Measurements from ENCODE around the gene AFF1.

AFF1 gene

GRCh38 chr4:87130985-87131703 is 196.3 kb downstream of the AFF1 start:
- WGBS (ENCODE audit: extremely low coverage, insufficient coverage, insufficient read length) = no CpG with 5 or more reads among the region's 7 CpGs
- Histone ChIP-seq H4K91ac (ENCODE audit: low read depth, low read length) (no peak overlapping the region), H3K14ac (ENCODE audit: low read length) (no peak overlapping the region), H4K8ac (ENCODE audit: low read depth, low read length) (no peak overlapping the region), H3K4me2 (ENCODE audit: low read length) (no peak overlapping the region), H3K4ac (ENCODE audit: low read depth, low read length) (no peak overlapping the region), H2AFZ (ENCODE audit: insufficient read depth, low read length, poor library complexity) (no peak overlapping the region), H3K4me3 (ENCODE audit: low read depth, low read length) (no peak overlapping the region), H3K9me3 (ENCODE audit: insufficient read depth, low read depth, low read length) (no peaks in the 10 kb centered on the region), H4K12ac (ENCODE audit: low read depth, low read length) (no peak overlapping the region), H3K79me1 (ENCODE audit: low read length) (peaks cover 3% of the 10 kb centered on the region), H2AK5ac (ENCODE audit: low read length) (no peak overlapping the region), H3K27ac (ENCODE audit: low read depth, low read length) (peak overlapping the region; percentile 9), H2BK5ac (ENCODE audit: low read depth, low read length, poor library complexity) (no peak overlapping the region), H3K36me3 (ENCODE audit: control insufficient read depth in 1 of 2, insufficient read depth in 2 of 2, low read length in 2 of 2) (peaks cover 9 to 17% of the 10 kb centered on the region in 2 experiments), H2BK120ac (ENCODE audit: insufficient read depth, low read length, poor library complexity) (no peak overlapping the region), H3K18ac (ENCODE audit: low read length) (no peak overlapping the region), H3K27me3 (ENCODE audit: insufficient read depth, low read length) (no peaks in the 10 kb centered on the region), H3K9ac (ENCODE audit: low read length) (no peak overlapping the region), H2BK12ac (ENCODE audit: low read length) (peak overlapping the region; percentile 71), H3K4me1 (ENCODE audit: control insufficient read depth in 1 of 2, insufficient read depth in 2 of 2, low read length in 2 of 2) (peaks cover 0 to 3% of the 10 kb centered on the region in 2 experiments), H3K23ac (ENCODE audit: low read length) (no peak overlapping the region), H3K79me2 (ENCODE audit: control insufficient read depth, insufficient read depth, low read length, poor library complexity) (no peaks in the 10 kb centered on the region)
- no peak for DNase-seq

- Histone ChIP-seq H2AFZ (ENCODE audit: insufficient read depth, low read length, poor library complexity) (no peak overlapping the region), H3K79me2 (ENCODE audit: control insufficient read depth, insufficient read depth, low read length, poor library complexity) (no peaks in the 10 kb centered on the region), H4K12ac (ENCODE audit: low read depth, low read length) (no peak overlapping the region), H2BK12ac (ENCODE audit: low read length) (no peak overlapping the region), H2BK120ac (ENCODE audit: insufficient read depth, low read length, poor library complexity) (no peak overlapping the region), H3K4me3 (ENCODE audit: low read depth, low read length) (no peak overlapping the region), H3K4me1 (ENCODE audit: control insufficient read depth in 1 of 2, insufficient read depth in 2 of 2, low read length in 2 of 2) (peaks cover 0 to 3% of the 10 kb centered on the region in 2 experiments), H2BK5ac (ENCODE audit: low read depth, low read length, poor library complexity) (no peak overlapping the region), H4K8ac (ENCODE audit: low read depth, low read length) (no peak overlapping the region), H3K9me3 (ENCODE audit: insufficient read depth, low read depth, low read length) (no peaks in the 10 kb centered on the region), H3K36me3 (ENCODE audit: control insufficient read depth in 1 of 2, insufficient read depth in 2 of 2, low read length in 2 of 2) (peaks cover 10 to 20% of the 10 kb centered on the region in 2 experiments), H4K91ac (ENCODE audit: low read depth, low read length) (no peak overlapping the region), H3K18ac (ENCODE audit: low read length) (no peak overlapping the region), H3K14ac (ENCODE audit: low read length) (no peak overlapping the region), H3K4ac (ENCODE audit: low read depth, low read length) (no peak overlapping the region), H3K9ac (ENCODE audit: low read length) (no peak overlapping the region), H3K4me2 (ENCODE audit: low read length) (no peak overlapping the region), H3K27ac (ENCODE audit: low read depth, low read length) (no peak overlapping the region), H3K27me3 (ENCODE audit: insufficient read depth, low read length) (no peaks in the 10 kb centered on the region), H3K23ac (ENCODE audit: low read length) (no peak overlapping the region), H3K79me1 (ENCODE audit: low read length) (peaks cover 3% of the 10 kb centered on the region), H2AK5ac (ENCODE audit: low read length) (no peak overlapping the region)
- peak in 1 of 2 donors; percentile 34 for DNase-seq
- WGBS (ENCODE audit: extremely low coverage, insufficient coverage, insufficient read length) = no CpG with 5 or more reads among the region's 8 CpGs
Observed at GRCh38 chr4:87132035-87132434, 197.2 kb downstream of the AFF1 start.

GRCh38 chr4:87133183-87133582 is 198.4 kb downstream of the AFF1 start:
- Histone ChIP-seq H3K23ac (ENCODE audit: low read length) (no peak overlapping the region), H3K4me3 (ENCODE audit: low read depth, low read length) (no peak overlapping the region), H3K4me1 (ENCODE audit: control insufficient read depth in 1 of 2, insufficient read depth in 2 of 2, low read length in 2 of 2) (peaks cover 0 to 3% of the 10 kb centered on the region in 2 experiments), H4K91ac (ENCODE audit: low read depth, low read length) (no peak overlapping the region), H3K9me3 (ENCODE audit: insufficient read depth, low read depth, low read length) (no peaks in the 10 kb centered on the region), H3K4ac (ENCODE audit: low read depth, low read length) (no peak overlapping the region), H3K9ac (ENCODE audit: low read length) (no peak overlapping the region), H2BK12ac (ENCODE audit: low read length) (no peak overlapping the region), H2AFZ (ENCODE audit: insufficient read depth, low read length, poor library complexity) (no peak overlapping the region), H3K4me2 (ENCODE audit: low read length) (no peak overlapping the region), H2AK5ac (ENCODE audit: low read length) (no peak overlapping the region), H4K8ac (ENCODE audit: low read depth, low read length) (no peak overlapping the region), H3K36me3 (ENCODE audit: control insufficient read depth in 1 of 2, insufficient read depth in 2 of 2, low read length in 2 of 2) (peaks cover 10 to 18% of the 10 kb centered on the region in 2 experiments), H3K79me1 (ENCODE audit: low read length) (peaks cover 3% of the 10 kb centered on the region), H4K12ac (ENCODE audit: low read depth, low read length) (no peak overlapping the region), H2BK5ac (ENCODE audit: low read depth, low read length, poor library complexity) (no peak overlapping the region), H2BK120ac (ENCODE audit: insufficient read depth, low read length, poor library complexity) (no peak overlapping the region), H3K27me3 (ENCODE audit: insufficient read depth, low read length) (no peaks in the 10 kb centered on the region), H3K18ac (ENCODE audit: low read length) (no peak overlapping the region), H3K27ac (ENCODE audit: low read depth, low read length) (no peak overlapping the region), H3K14ac (ENCODE audit: low read length) (no peak overlapping the region), H3K79me2 (ENCODE audit: control insufficient read depth, insufficient read depth, low read length, poor library complexity) (no peaks in the 10 kb centered on the region)
- DNase-seq = no peak
- no CpG with 5 or more reads among the region's 2 CpGs for WGBS (ENCODE audit: extremely low coverage, insufficient coverage, insufficient read length)

- no peak for DNase-seq
- Histone ChIP-seq H2AFZ (ENCODE audit: insufficient read depth, low read length, poor library complexity) (no peak overlapping the region), H4K12ac (ENCODE audit: low read depth, low read length) (no peak overlapping the region), H3K14ac (ENCODE audit: low read length) (no peak overlapping the region), H3K79me1 (ENCODE audit: low read length) (peaks cover 3% of the 10 kb centered on the region), H3K4me1 (ENCODE audit: control insufficient read depth in 1 of 2, insufficient read depth in 2 of 2, low read length in 2 of 2) (peaks cover 0 to 3% of the 10 kb centered on the region in 2 experiments), H3K79me2 (ENCODE audit: control insufficient read depth, insufficient read depth, low read length, poor library complexity) (no peaks in the 10 kb centered on the region), H3K23ac (ENCODE audit: low read length) (no peak overlapping the region), H2AK5ac (ENCODE audit: low read length) (no peak overlapping the region), H3K9me3 (ENCODE audit: insufficient read depth, low read depth, low read length) (no peaks in the 10 kb centered on the region), H3K27ac (ENCODE audit: low read depth, low read length) (no peak overlapping the region), H2BK120ac (ENCODE audit: insufficient read depth, low read length, poor library complexity) (no peak overlapping the region), H3K27me3 (ENCODE audit: insufficient read depth, low read length) (no peaks in the 10 kb centered on the region), H3K9ac (ENCODE audit: low read length) (no peak overlapping the region), H3K18ac (ENCODE audit: low read length) (no peak overlapping the region), H2BK12ac (ENCODE audit: low read length) (no peak overlapping the region), H4K91ac (ENCODE audit: low read depth, low read length) (no peak overlapping the region), H3K4me3 (ENCODE audit: low read depth, low read length) (no peak overlapping the region), H4K8ac (ENCODE audit: low read depth, low read length) (no peak overlapping the region), H3K4ac (ENCODE audit: low read depth, low read length) (no peak overlapping the region), H3K36me3 (ENCODE audit: control insufficient read depth in 1 of 2, insufficient read depth in 2 of 2, low read length in 2 of 2) (peaks cover 8 to 18% of the 10 kb centered on the region in 2 experiments), H3K4me2 (ENCODE audit: low read length) (no peak overlapping the region), H2BK5ac (ENCODE audit: low read depth, low read length, poor library complexity) (no peak overlapping the region)
- WGBS (ENCODE audit: extremely low coverage, insufficient coverage, insufficient read length) = no CpG with 5 or more reads among the region's 3 CpGs
Observed at GRCh38 chr4:87134122-87134521, 199.3 kb downstream of the AFF1 start.

Data from trophoblast cell (in vitro differentiated cells and primary cell).